Common myeloid progenitor, CD34-positive (primary cell): ENCODE data around the gene ZNF213.

Experiments used
- CTCF ChIA-PET: fragments of 350-600 bp; sonication (Branson Sonifier 250); formaldehyde crosslinking; loops from one replicate; lab custom pipeline; 2021; ENCODE audit warnings: antibody characterized with exemption; lab: Charles Lee
- POLR2A ChIA-PET: fragments of 350-600 bp; sonication (Branson Sonifier 250); formaldehyde crosslinking; loops from one replicate; lab custom pipeline; 2021; ENCODE audit warnings: antibody characterized with exemption; lab: Charles Lee
- DNase-seq, 3 donors: peaks; one replicate each; pipeline versions ENCODE4 v3.0.0 to v3.0.0-alpha.2; 2013
- H3K27ac ChIP-seq, 2 experiments: 1 replicate in 1 of 2; 2 replicates in 1 of 2; pipeline ENCODE4 v1.7.0; 2013; ENCODE audit warnings: inconsistent platforms in 2 of 2, low read length in 2 of 2, mild to moderate bottlenecking in 2 of 2, low read depth in 1 of 2, moderate library complexity in 1 of 2; ENCODE audit not compliant: severe bottlenecking in 2 of 2, insufficient read depth in 1 of 2, poor library complexity in 1 of 2
- H3K27me3 ChIP-seq, 5 experiments: replicated peaks in 2 of 5; 1 replicate in 3 of 5; 2 replicates in 2 of 5; pipeline versions ENCODE4 v1.6.1 to v1.7.0; 2013; ENCODE audit warnings: low read length in 4 of 5, mild to moderate bottlenecking in 2 of 5, moderate library complexity in 2 of 5, inconsistent platforms in 1 of 5; ENCODE audit not compliant: insufficient read depth in 5 of 5, control insufficient read depth in 4 of 5
- H3K36me3 ChIP-seq, 4 experiments: 1 replicate in 2 of 4; 2 replicates in 2 of 4; pipeline versions ENCODE4 v1.6.1 to v1.7.0; 2013; ENCODE audit warnings: low read length in 3 of 4, control low read depth in 1 of 4, mild to moderate bottlenecking in 1 of 4; ENCODE audit not compliant: control insufficient read depth in 4 of 4, insufficient read depth in 4 of 4
- H3K4me1 ChIP-seq, 4 experiments: 1 replicate in 3 of 4; 2 replicates in 1 of 4; pipeline versions ENCODE4 v1.6.1 to v1.7.1; 2013; ENCODE audit warnings: low read length in 3 of 4, mild to moderate bottlenecking in 3 of 4, control low read depth in 1 of 4, inconsistent platforms in 1 of 4, moderate library complexity in 1 of 4; ENCODE audit not compliant: control insufficient read depth in 4 of 4, insufficient read depth in 4 of 4; ENCODE audit errors: control extremely low read depth in 1 of 4
- H3K4me3 ChIP-seq, 7 experiments: 1 replicate in 4 of 7; 2 replicates in 3 of 7; pipeline versions ENCODE4 v1.5.1 to v1.7.0; 2013; ENCODE audit warnings: mild to moderate bottlenecking in 7 of 7, low read length in 6 of 7, moderate library complexity in 6 of 7, inconsistent platforms in 2 of 7, low read depth in 2 of 7, control low read depth in 1 of 7; ENCODE audit not compliant: insufficient read depth in 4 of 7, control insufficient read depth in 1 of 7; ENCODE audit errors: extremely low read depth in 1 of 7
- H3K9me3 ChIP-seq, 5 experiments: 1 replicate in 4 of 5; 2 replicates in 1 of 5; pipeline versions ENCODE4 v1.6.1 to v1.7.1; 2013; ENCODE audit warnings: low read length in 4 of 5, mild to moderate bottlenecking in 2 of 5, inconsistent platforms in 1 of 5, low read depth in 1 of 5, moderate library complexity in 1 of 5; ENCODE audit not compliant: control insufficient read depth in 4 of 5, insufficient read depth in 2 of 5; ENCODE audit errors: control extremely low read depth in 1 of 5
- WGBS: methylation state at CpG from one replicate; pipeline ENCODE4 v1.1.5; 2013; ENCODE audit not compliant: insufficient coverage; 5-methylcytosine and 5-hydroxymethylcytosine counted together

ZNF213 gene

GRCh38 chr16:3101841-3102470 lies 32.9 kb upstream of the ZNF213 start:
- H3K27me3 ChIP-seq: no peaks in the 10 kb centered on the region
- WGBS: 0% methylated on average over 9 of the region's 27 CpGs
- H3K9me3 ChIP-seq: no peaks in the 10 kb centered on the region
- ChIA-PET CTCF (interaction anchor here (0.7 to 5.0 kb wide), 9 partner anchors 10 to 424 kb away, joined by 3 to 32 read pairs (median 5); no protein-coding TSS in a partner anchor), POLR2A (no interaction called here)
- no peaks in the 10 kb centered on the region for H3K36me3 ChIP-seq
- H3K27ac ChIP-seq: no peak overlapping the region
- H3K4me1 ChIP-seq: peaks cover 14 to 41% (median 36%) of the 10 kb centered on the region in 4 experiments
- DNase-seq: peak in 2 of 3 donors; percentile 66 to 75
- peak overlapping the region in 3 of 7 experiments; percentile 29 to 56 (median 30) for H3K4me3 ChIP-seq

GRCh38 chr16:3106205-3106928 lies 28.5 kb upstream of the ZNF213 start:
- peaks cover 9 to 31% (median 25%) of the 10 kb centered on the region in 4 experiments for H3K4me1 ChIP-seq
- under 1% methylated on average over 65 of the region's 74 CpGs for whole genome bisulfite sequencing
- ChIA-PET CTCF (interaction anchor here (0.7 to 1.7 kb wide), 4 partner anchors 14 to 24 kb away, joined by 3 to 7 read pairs (median 4); no protein-coding TSS in a partner anchor), POLR2A (no interaction called here)
- H3K4me3 ChIP-seq: peak overlapping the region; percentile 65 to 90 (median 78)
- peak; percentile 93 to 94 (median 94) for DNase-seq
- no peaks in the 10 kb centered on the region for H3K36me3 ChIP-seq
- no peaks in the 10 kb centered on the region for H3K27me3 ChIP-seq
- H3K9me3 ChIP-seq: no peaks in the 10 kb centered on the region
- H3K27ac ChIP-seq: peak overlapping the region; percentile 50 to 78

- Histone ChIP-seq H3K27ac (peak within 1 kb of the TSS in 1 of 2 experiments; percentile 70), H3K9me3 (no peaks in the 10 kb centered on the region), H3K4me1 (peaks cover 3 to 19% (median 9%) of the 10 kb centered on the region in 4 experiments), H3K27me3 (peaks cover 0 to 2% (median 0%) of the 10 kb centered on the region in 5 experiments), H3K4me3 (peak within 1 kb of the TSS in 6 of 7 experiments; percentile 17 to 69 (median 32)), H3K36me3 (no peaks in the 10 kb centered on the region)
- ChIA-PET POLR2A (interaction anchor here (0.6 kb wide), 1 partner anchor 8 kb away, joined by 7 read pairs; no protein-coding TSS in a partner anchor), CTCF (interaction anchor here (0.9 to 6.1 kb wide), 3 partner anchors 13 to 53 kb away, joined by 3 to 31 read pairs (median 4); no protein-coding TSS in a partner anchor)
- no peak for DNase-seq
- WGBS: 60% methylated on average over 10 of the region's 23 CpGs
Measured at GRCh38 chr16:3112058-3112880, 22.6 kb upstream of the ZNF213 start, which contains the start of gene ZNF205. Gene ZNF205 (plus strand): TSS chr16:3112586. CDS start chr16:3113431, 845 bp downstream.

- Histone ChIP-seq H3K36me3 (no peaks in the 10 kb centered on the region), H3K27me3 (peaks cover 0 to 2% (median 0%) of the 10 kb centered on the region in 5 experiments), H3K9me3 (no peaks in the 10 kb centered on the region), H3K4me1 (peaks cover 0 to 17% (median 7%) of the 10 kb centered on the region in 4 experiments), H3K27ac (peak overlapping the region in 1 of 2 experiments; percentile 70), H3K4me3 (peak overlapping the region in 5 of 7 experiments; percentile 17 to 69 (median 26))
- DNase-seq: no peak
- CTCF ChIA-PET: interaction anchor here (1.0 to 6.1 kb wide), 3 partner anchors 9 to 17 kb away, joined by 3 to 31 read pairs (median 3); no protein-coding TSS in a partner anchor
- 51% methylated on average over 18 of the region's 19 CpGs for WGBS
- POLR2A ChIA-PET: no interaction called here
Measured at GRCh38 chr16:3112881-3113574, 21.8 kb upstream of the ZNF213 start.

GRCh38 chr16:3113765-3114479 lies 20.9 kb upstream of the ZNF213 start:
- no peaks in the 10 kb centered on the region for H3K36me3 ChIP-seq
- no peak overlapping the region for H3K4me3 ChIP-seq
- H3K27ac ChIP-seq: no peak overlapping the region
- WGBS: 97% methylated on average over 9 of the region's 17 CpGs
- no peak for DNase-seq
- POLR2A ChIA-PET: no interaction called here
- peaks cover 0 to 2% (median 0%) of the 10 kb centered on the region in 5 experiments for H3K27me3 ChIP-seq
- CTCF ChIA-PET: interaction anchor here (0.8 to 6.1 kb wide), 5 partner anchors 8 to 82 kb away, joined by 3 to 31 read pairs (median 3); no protein-coding TSS in a partner anchor
- peaks cover 0 to 17% (median 7%) of the 10 kb centered on the region in 4 experiments for H3K4me1 ChIP-seq
- no peaks in the 10 kb centered on the region for H3K9me3 ChIP-seq
